Subcutaneous abdominal adipose tissue (tissue), 5 donors: ENCODE results near the gene CKAP2L.

Experiments used
- H3K27ac ChIP-seq: one replicate; pipeline ENCODE4 v1.7.0; 2013; ENCODE audit warnings: low read depth, mild to moderate bottlenecking, inconsistent platforms, low read length, moderate library complexity
- H3K27me3 ChIP-seq, 5 donors: one replicate each; pipeline ENCODE4 v1.7.0; 2013; ENCODE audit warnings: low read length in 5 of 5, inconsistent platforms in 1 of 5; ENCODE audit not compliant: control insufficient read depth in 5 of 5, insufficient read depth in 4 of 5
- H3K36me3 ChIP-seq, 5 donors: one replicate each; pipeline ENCODE4 v1.7.0; 2013; ENCODE audit warnings: low read length in 5 of 5; ENCODE audit not compliant: control insufficient read depth in 5 of 5, insufficient read depth in 5 of 5
- H3K4me1 ChIP-seq, 5 donors: one replicate each; pipeline ENCODE4 v1.7.0; 2013; ENCODE audit warnings: low read length in 5 of 5, mild to moderate bottlenecking in 3 of 5, moderate library complexity in 1 of 5; ENCODE audit not compliant: control insufficient read depth in 5 of 5, insufficient read depth in 5 of 5
- H3K4me3 ChIP-seq, 5 donors: one replicate each; pipeline ENCODE4 v1.7.0; 2013; ENCODE audit warnings: low read length in 5 of 5, low read depth in 1 of 5
- H3K9ac ChIP-seq, 5 donors: one replicate each; pipeline ENCODE4 v1.7.0; 2013; ENCODE audit warnings: low read length in 5 of 5, mild to moderate bottlenecking in 4 of 5, moderate library complexity in 3 of 5
- H3K9me3 ChIP-seq, 5 donors: one replicate each; pipeline ENCODE4 v1.7.0; 2013; ENCODE audit warnings: low read length in 5 of 5; ENCODE audit not compliant: control insufficient read depth in 5 of 5
- donor health status: healthy.
- donor health status: healthy.
- donor health status: healthy.
- donor health status: healthy.
- donor health status: healthy.

CKAP2L gene

DNA sequence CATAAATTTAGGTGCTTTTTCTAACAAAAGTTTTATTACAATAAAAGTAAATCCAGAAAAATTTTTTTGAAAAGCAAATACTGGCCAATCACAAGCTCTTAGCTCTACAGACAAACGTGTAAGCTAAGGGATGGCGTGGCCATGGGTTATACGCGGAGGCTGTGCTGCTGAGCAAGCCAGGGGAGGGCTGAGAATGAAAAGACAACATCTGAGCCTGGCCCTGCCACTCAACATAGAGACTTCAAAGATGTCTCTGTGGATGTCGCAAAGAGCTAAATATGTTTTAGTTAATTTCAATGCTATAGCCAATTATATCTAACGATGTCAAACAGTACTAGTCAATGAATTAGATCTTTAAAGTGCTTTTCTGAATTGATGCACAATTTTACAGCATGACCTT, 76.9 kb downstream of the CKAP2L start:
- H3K4me1 ChIP-seq: peaks cover 0 to 33% (median 15%) of the 10 kb centered on the region in 5 donors
- H3K4me3 ChIP-seq: no peak overlapping the region
- no peaks in the 10 kb centered on the region for H3K36me3 ChIP-seq
- H3K27me3 ChIP-seq: peaks cover 0 to 3% (median 0%) of the 10 kb centered on the region in 5 donors
- H3K27ac ChIP-seq: no peak overlapping the region
- no peak overlapping the region for H3K9ac ChIP-seq
- no peaks in the 10 kb centered on the region for H3K9me3 ChIP-seq
